Liver (tissue), 3 donors: ENCODE measurements around the gene DMRTA2.

Experiments
- GABPA ChIP-seq, 2 donors: IDR thresholded peaks in 1 of 2; conservative IDR thresholded peaks in 1 of 2; 2 replicates each; pipeline ENCODE4 v1.6.1; 2016; ENCODE audit warnings: antibody characterized with exemption in 2 of 2, mild to moderate bottlenecking in 1 of 2, moderate library complexity in 1 of 2
- JUND ChIP-seq, 2 donors: IDR thresholded peaks; 2 replicates each; pipeline ENCODE4 v1.6.1; 2016; ENCODE audit warnings: antibody characterized with exemption in 2 of 2
- MAX ChIP-seq: IDR thresholded peaks from 2 replicates; pipeline ENCODE4 v1.6.1; 2016; ENCODE audit warnings: antibody characterized with exemption
- NR2F2 ChIP-seq: IDR thresholded peaks from 2 replicates; pipeline ENCODE4 v1.6.1; 2016; ENCODE audit warnings: antibody characterized with exemption
- RAD21 ChIP-seq, 2 donors: IDR thresholded peaks; 2 replicates each; pipeline ENCODE4 v1.6.1; 2016; ENCODE audit warnings: antibody characterized with exemption in 2 of 2, mild to moderate bottlenecking in 2 of 2
- REST ChIP-seq: IDR thresholded peaks from 2 replicates; pipeline ENCODE4 v1.6.1; 2016; ENCODE audit warnings: antibody characterized with exemption, mild to moderate bottlenecking
- RXRA ChIP-seq, 2 donors: IDR thresholded peaks; 2 replicates each; pipeline ENCODE4 v1.6.1; 2017 to 2018; ENCODE audit warnings: antibody characterized with exemption in 2 of 2, mild to moderate bottlenecking in 1 of 2
- SP1 ChIP-seq: IDR thresholded peaks from 2 replicates; pipeline ENCODE4 v1.6.1; 2018; ENCODE audit warnings: antibody characterized with exemption, mild to moderate bottlenecking
- TAF1 ChIP-seq: conservative IDR thresholded peaks from 2 replicates; pipeline ENCODE4 v1.6.1; 2016; ENCODE audit warnings: antibody characterized with exemption, mild to moderate bottlenecking
- TF ChIP-seq, protein P1 (sequence below): fragments of 150-350 bp; IDR thresholded peaks from 2 replicates; pipeline ENCODE4 v1.5.1; 2017; ENCODE audit warnings: improper control_type of control experiment, low read depth, low read length; ENCODE audit not compliant: missing input control
- TF ChIP-seq, protein P2 (sequence below): IDR thresholded peaks from 2 replicates; pipeline ENCODE4 v1.6.1; 2016; ENCODE audit warnings: antibody characterized with exemption
- TF ChIP-seq, protein P3 (sequence below): IDR thresholded peaks from 2 replicates; pipeline ENCODE4 v1.6.1; 2016; ENCODE audit warnings: antibody characterized with exemption
- donor health status: healthy.
- donor health status: healthy.

GRCh38 chr1:50405814-50406213 is 17.4 kb downstream of the DMRTA2 start:
- TF ChIP-seq, protein P1, sequence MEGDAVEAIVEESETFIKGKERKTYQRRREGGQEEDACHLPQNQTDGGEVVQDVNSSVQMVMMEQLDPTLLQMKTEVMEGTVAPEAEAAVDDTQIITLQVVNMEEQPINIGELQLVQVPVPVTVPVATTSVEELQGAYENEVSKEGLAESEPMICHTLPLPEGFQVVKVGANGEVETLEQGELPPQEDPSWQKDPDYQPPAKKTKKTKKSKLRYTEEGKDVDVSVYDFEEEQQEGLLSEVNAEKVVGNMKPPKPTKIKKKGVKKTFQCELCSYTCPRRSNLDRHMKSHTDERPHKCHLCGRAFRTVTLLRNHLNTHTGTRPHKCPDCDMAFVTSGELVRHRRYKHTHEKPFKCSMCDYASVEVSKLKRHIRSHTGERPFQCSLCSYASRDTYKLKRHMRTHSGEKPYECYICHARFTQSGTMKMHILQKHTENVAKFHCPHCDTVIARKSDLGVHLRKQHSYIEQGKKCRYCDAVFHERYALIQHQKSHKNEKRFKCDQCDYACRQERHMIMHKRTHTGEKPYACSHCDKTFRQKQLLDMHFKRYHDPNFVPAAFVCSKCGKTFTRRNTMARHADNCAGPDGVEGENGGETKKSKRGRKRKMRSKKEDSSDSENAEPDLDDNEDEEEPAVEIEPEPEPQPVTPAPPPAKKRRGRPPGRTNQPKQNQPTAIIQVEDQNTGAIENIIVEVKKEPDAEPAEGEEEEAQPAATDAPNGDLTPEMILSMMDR, result no peak
- TF ChIP-seq GABPA (IDR thresholded peaks at IDR 0.05 in 1 of 2, conservative IDR thresholded peaks at IDR 0.05 in 1 of 2) (no peak), REST (no peak), SP1 (no peak), RXRA (IDR thresholded peaks at IDR 0.05) (no peak), MAX (no peak), JUND (IDR thresholded peaks at IDR 0.05) (no peak), RAD21 (IDR thresholded peaks at IDR 0.05) (no peak), TAF1 (no peak), NR2F2 (no peak)
- TF ChIP-seq, protein P2, sequence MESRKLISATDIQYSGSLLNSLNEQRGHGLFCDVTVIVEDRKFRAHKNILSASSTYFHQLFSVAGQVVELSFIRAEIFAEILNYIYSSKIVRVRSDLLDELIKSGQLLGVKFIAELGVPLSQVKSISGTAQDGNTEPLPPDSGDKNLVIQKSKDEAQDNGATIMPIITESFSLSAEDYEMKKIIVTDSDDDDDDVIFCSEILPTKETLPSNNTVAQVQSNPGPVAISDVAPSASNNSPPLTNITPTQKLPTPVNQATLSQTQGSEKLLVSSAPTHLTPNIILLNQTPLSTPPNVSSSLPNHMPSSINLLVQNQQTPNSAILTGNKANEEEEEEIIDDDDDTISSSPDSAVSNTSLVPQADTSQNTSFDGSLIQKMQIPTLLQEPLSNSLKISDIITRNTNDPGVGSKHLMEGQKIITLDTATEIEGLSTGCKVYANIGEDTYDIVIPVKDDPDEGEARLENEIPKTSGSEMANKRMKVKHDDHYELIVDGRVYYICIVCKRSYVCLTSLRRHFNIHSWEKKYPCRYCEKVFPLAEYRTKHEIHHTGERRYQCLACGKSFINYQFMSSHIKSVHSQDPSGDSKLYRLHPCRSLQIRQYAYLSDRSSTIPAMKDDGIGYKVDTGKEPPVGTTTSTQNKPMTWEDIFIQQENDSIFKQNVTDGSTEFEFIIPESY, result no peak
- TF ChIP-seq, protein P3, sequence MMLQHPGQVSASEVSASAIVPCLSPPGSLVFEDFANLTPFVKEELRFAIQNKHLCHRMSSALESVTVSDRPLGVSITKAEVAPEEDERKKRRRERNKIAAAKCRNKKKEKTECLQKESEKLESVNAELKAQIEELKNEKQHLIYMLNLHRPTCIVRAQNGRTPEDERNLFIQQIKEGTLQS, result no peak
